ENCODE results near the gene BNIP3. TPM values are rescaled to one million over a fixed set of nuclear protein-coding genes. Genes with fewer than 3 reads are reported as not detected.
A peak's percentile ranks its signal among the peaks of the same experiment; 100 is the strongest.

The BNIP3 gene
- total RNA-seq, 1 experiment from 2014 or later = 57.1 TPM

GRCh38 chr10:131998050-131998844 lies 16.5 kb upstream of the BNIP3 start:
- Histone ChIP-seq H3K79me1 (ENCODE audit: insufficient read depth, low read depth, low read length, poor library complexity, severe bottlenecking) (no peaks in the 10 kb centered on the region), H2AK5ac (ENCODE audit: insufficient read length, low read length) (no peak overlapping the region), H3K27ac (ENCODE audit: insufficient read length, low read depth, low read length) (no peak overlapping the region), H3K4me2 (ENCODE audit: insufficient read depth, insufficient read length, low read length) (no peak overlapping the region), H4K20me1 (ENCODE audit: control insufficient read depth, insufficient read depth, insufficient read length) (no peaks in the 10 kb centered on the region), H3K9me3 (ENCODE audit: control insufficient read depth, low read depth, low read length) (no peaks in the 10 kb centered on the region), H3K23ac (ENCODE audit: insufficient read length, low read depth, low read length) (no peak overlapping the region), H3T11ph (ENCODE audit: low read length) (no peak overlapping the region), H2BK120ac (ENCODE audit: low read depth, low read length, poor library complexity, severe bottlenecking) (peak overlapping the region; percentile 42), H3K4ac (ENCODE audit: low read depth, low read length) (no peak overlapping the region), H3K14ac (ENCODE audit: insufficient read depth, low read length) (no peak overlapping the region), H3K4me1 (ENCODE audit: insufficient read depth, low read length) (peaks cover 10% of the 10 kb centered on the region), H3K9ac (ENCODE audit: extremely low read depth, insufficient read length, low read length) (no peak overlapping the region), H3K56ac (ENCODE audit: insufficient read length, low read depth, low read length) (no peak overlapping the region), H4K8ac (replicated peaks; ENCODE audit: insufficient read length, low read depth, low read length) (peak overlapping the region; percentile 11), H3K18ac (ENCODE audit: insufficient read length, low read depth, low read length) (no peak overlapping the region), H3K23me2 (ENCODE audit: insufficient read length, low read depth, low read length, poor library complexity, severe bottlenecking) (no peaks in the 10 kb centered on the region), H4K5ac (ENCODE audit: insufficient read length, low read depth, low read length) (no peak overlapping the region), H2BK12ac (ENCODE audit: insufficient read length, low read depth, low read length) (no peak overlapping the region), H2AFZ (ENCODE audit: low read length) (no peak overlapping the region), H3K27me3 (ENCODE audit: insufficient read depth, low read length) (no peaks in the 10 kb centered on the region), H3K79me2 (ENCODE audit: insufficient read depth, low read length) (no peaks in the 10 kb centered on the region), H4K91ac (ENCODE audit: insufficient read length, low read depth, low read length) (peak overlapping the region; percentile 4), H2BK15ac (ENCODE audit: low read depth, low read length) (no peak overlapping the region), H2BK5ac (ENCODE audit: insufficient read length, low read length) (no peak overlapping the region), H2BK20ac (ENCODE audit: low read depth, low read length, poor library complexity, severe bottlenecking) (no peak overlapping the region)
- Mint-ChIP-seq H3K27me3 (ENCODE audit: low read depth) (peaks cover 5% of the 10 kb centered on the region), H3K4me1 (peaks cover 50 to 61% of the 10 kb centered on the region in 2 experiments), H3K27ac (peak overlapping the region; percentile 59 to 85 (median 75); a peak in 6 of 7 replicates), H3K36me3 (ENCODE audit: insufficient read depth in 1 of 3, low read depth in 3 of 3) (no peaks in the 10 kb centered on the region), H3K4me3 (peak overlapping the region in 1 of 2 experiments; percentile 12; a peak in 1 of 5 replicates), H3K9me3 (no peaks in the 10 kb centered on the region)
- no CpG with 5 or more reads among the region's 15 CpGs for WGBS (ENCODE audit: extremely low coverage, insufficient read length, low lambda C conversion rate)
- DNase-seq = no peak
- TF ChIP-seq, protein P1, sequence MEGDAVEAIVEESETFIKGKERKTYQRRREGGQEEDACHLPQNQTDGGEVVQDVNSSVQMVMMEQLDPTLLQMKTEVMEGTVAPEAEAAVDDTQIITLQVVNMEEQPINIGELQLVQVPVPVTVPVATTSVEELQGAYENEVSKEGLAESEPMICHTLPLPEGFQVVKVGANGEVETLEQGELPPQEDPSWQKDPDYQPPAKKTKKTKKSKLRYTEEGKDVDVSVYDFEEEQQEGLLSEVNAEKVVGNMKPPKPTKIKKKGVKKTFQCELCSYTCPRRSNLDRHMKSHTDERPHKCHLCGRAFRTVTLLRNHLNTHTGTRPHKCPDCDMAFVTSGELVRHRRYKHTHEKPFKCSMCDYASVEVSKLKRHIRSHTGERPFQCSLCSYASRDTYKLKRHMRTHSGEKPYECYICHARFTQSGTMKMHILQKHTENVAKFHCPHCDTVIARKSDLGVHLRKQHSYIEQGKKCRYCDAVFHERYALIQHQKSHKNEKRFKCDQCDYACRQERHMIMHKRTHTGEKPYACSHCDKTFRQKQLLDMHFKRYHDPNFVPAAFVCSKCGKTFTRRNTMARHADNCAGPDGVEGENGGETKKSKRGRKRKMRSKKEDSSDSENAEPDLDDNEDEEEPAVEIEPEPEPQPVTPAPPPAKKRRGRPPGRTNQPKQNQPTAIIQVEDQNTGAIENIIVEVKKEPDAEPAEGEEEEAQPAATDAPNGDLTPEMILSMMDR (conservative IDR thresholded peaks at IDR 0.05) = no peak
